ENCODE data around the gene VWCE.

GRCh38 chr11:61305417-61305816 lies 10.3 kb upstream of the VWCE start:
- TF ChIP-seq CTCF (optimal IDR thresholded peaks at IDR 0.05 in 1 of 3, IDR thresholded peaks at IDR 0.05 in 1 of 3, conservative IDR thresholded peaks at IDR 0.05 in 1 of 3; ENCODE audit: extremely low read depth in 1 of 3, insufficient read depth in 2 of 3, low read length in 3 of 3) (no peak), EZH2 (IDR thresholded peaks at IDR 0.05; ENCODE audit: low read length) (no peak)

Data from keratinocyte (primary cell).